Measurements from ENCODE around the gene SIK3. TPM values are rescaled to one million over a fixed set of nuclear protein-coding genes. Genes with fewer than 3 reads are reported as not detected.

SIK3 gene
- total and polyA plus RNA-seq, 8 donors, result 11.1 to 27.3 (median 24.0) TPM

GRCh38 chr11:116849486-116849885 is 248.7 kb downstream of the SIK3 start:
- Histone ChIP-seq H3K36me3 (peaks cover 0 to 39% (median 15%) of the 10 kb centered on the region in 3 donors), H3K27ac (no peak overlapping the region), H3K9me3 (no peaks in the 10 kb centered on the region), H3K27me3 (no peaks in the 10 kb centered on the region), H3K4me1 (peaks cover 0 to 5% (median 0%) of the 10 kb centered on the region in 3 donors), H3K4me3 (no peak overlapping the region)
- WGBS, 2 donors, result 91 to 93% methylated on average over 6 of the region's 6 CpGs
- FAIRE-seq (no peak), DNase-seq (no peak), ATAC-seq (no peak)
- no peak for TF ChIP-seq CTCF (IDR thresholded peaks at IDR 0.05)
- intact Hi-C loops (cut with DNase I), result no loop called here

GRCh38 chr11:116849060-116849459 is 249.2 kb downstream of the SIK3 start:
- FAIRE-seq (no peak), DNase-seq (no peak), ATAC-seq (no peak)
- Histone ChIP-seq H3K4me1 (peaks cover 0 to 5% (median 0%) of the 10 kb centered on the region in 3 donors), H3K4me3 (no peak overlapping the region), H3K36me3 (peaks cover 0 to 43% (median 15%) of the 10 kb centered on the region in 3 donors), H3K27ac (no peak overlapping the region), H3K9me3 (no peaks in the 10 kb centered on the region), H3K27me3 (no peaks in the 10 kb centered on the region)
- intact Hi-C loops (cut with DNase I), result no loop called here
- no peak for TF ChIP-seq CTCF (IDR thresholded peaks at IDR 0.05)
- WGBS, 2 donors, result 94 to 95% methylated on average over 12 of the region's 12 CpGs

- TF ChIP-seq CTCF (IDR thresholded peaks at IDR 0.05), result no peak
- no peak overlapping the region for H3K4me3 ChIP-seq
- no peak for ATAC-seq
- H3K36me3 ChIP-seq, result peaks cover 0 to 45% (median 15%) of the 10 kb centered on the region in 3 donors
- H3K9me3 ChIP-seq, result no peaks in the 10 kb centered on the region
- H3K27ac ChIP-seq, result no peak overlapping the region
- no peaks in the 10 kb centered on the region for H3K27me3 ChIP-seq
- 97 to 100% methylated on average over 4 of the region's 4 CpGs for WGBS, 2 donors
- H3K4me1 ChIP-seq, result peaks cover 0 to under 1% (median 0%) of the 10 kb centered on the region in 3 donors
- DNase-seq, result no peak
- FAIRE-seq, result no peak
- intact Hi-C loops (cut with DNase I), result no loop called here
These were observed 250.6 kb downstream of the SIK3 start for GRCh38 chr11:116847612-116848011.

GRCh38 chr11:116844722-116845121 is 253.5 kb downstream of the SIK3 start:
- no peak overlapping the region for H3K4me3 ChIP-seq
- H3K9me3 ChIP-seq, result no peaks in the 10 kb centered on the region
- H3K4me1 ChIP-seq, result no peaks in the 10 kb centered on the region
- 93 to 95% methylated on average over 4 of the region's 4 CpGs for WGBS, 2 donors
- H3K27me3 ChIP-seq, result no peaks in the 10 kb centered on the region
- ATAC-seq (no peak), DNase-seq (no peak), FAIRE-seq (no peak)
- no peak for TF ChIP-seq CTCF (IDR thresholded peaks at IDR 0.05)
- peaks cover 0 to 45% (median 15%) of the 10 kb centered on the region in 3 donors for H3K36me3 ChIP-seq
- H3K27ac ChIP-seq, result no peak overlapping the region
- intact Hi-C loops (cut with DNase I), result no loop called here

- WGBS, 2 donors, result 89 to 94% methylated on average over 9 of the region's 9 CpGs
- Histone ChIP-seq H3K27me3 (no peaks in the 10 kb centered on the region), H3K4me1 (no peaks in the 10 kb centered on the region), H3K27ac (no peak overlapping the region), H3K36me3 (peaks cover 0 to 37% (median 15%) of the 10 kb centered on the region in 3 donors), H3K4me3 (no peak overlapping the region), H3K9me3 (no peaks in the 10 kb centered on the region)
- no peak for TF ChIP-seq CTCF (IDR thresholded peaks at IDR 0.05)
- FAIRE-seq (no peak), DNase-seq (no peak), ATAC-seq (no peak)
- intact Hi-C loops (cut with DNase I), result no loop called here
These were observed 254.6 kb downstream of the SIK3 start for GRCh38 chr11:116843661-116844060.
